ENCODE data around the gene SPEG. TPM values are rescaled to one million over a fixed set of nuclear protein-coding genes. Genes with fewer than 3 reads are reported as not detected.

The SPEG gene
- total RNA-seq, 1 experiment from 2014 or later = 56.6 TPM

- TF ChIP-seq REST (IDR thresholded peaks at IDR 0.05; ENCODE audit: low read depth) (no peak), ATF3 (IDR thresholded peaks at IDR 0.05) (no peak), ZBTB33 (IDR thresholded peaks at IDR 0.05; ENCODE audit: extremely low read depth, insufficient replicate concordance, low read length) (no peak), ZFX (IDR thresholded peaks at IDR 0.05) (no peak), CEBPB (IDR thresholded peaks at IDR 0.05; ENCODE audit: low read depth) (no peak)
Observed at GRCh38 chr2:219405958-219406860, 28.4 kb upstream of the SPEG start (continued).

- Histone ChIP-seq H3K9me3 (ENCODE audit: control insufficient read depth in 1 of 2, insufficient read depth in 1 of 2, low read depth in 1 of 2, low read length in 2 of 2) (no peaks in the 10 kb centered on the region), H3K36me3 (ENCODE audit: control insufficient read depth in 1 of 2, insufficient read depth in 2 of 2, low read length in 2 of 2) (no peaks in the 10 kb centered on the region), H3K79me2 (ENCODE audit: insufficient read depth, low read length) (no peaks in the 10 kb centered on the region), H3K4me1 (ENCODE audit: control insufficient read depth in 1 of 2, insufficient read depth in 2 of 2, low read length in 2 of 2) (peaks cover 10 to 41% of the 10 kb centered on the region in 2 experiments), H3K27ac (ENCODE audit: low read depth, low read length) (no peak overlapping the region), H2AFZ (ENCODE audit: low read depth, low read length, poor library complexity, severe bottlenecking) (no peak overlapping the region), H3K9me2 (ENCODE audit: insufficient read depth) (no peaks in the 10 kb centered on the region), H3K4me3 (replicated peaks in 1 of 2; ENCODE audit: low read depth in 1 of 2, low read length in 2 of 2) (no peak overlapping the region), H3K9ac (ENCODE audit: low read length) (no peak overlapping the region), H3K4me2 (ENCODE audit: low read length) (peak overlapping the region; percentile 43), H3K27me3 (ENCODE audit: insufficient read depth, low read length) (no peaks in the 10 kb centered on the region), H4K20me1 (ENCODE audit: insufficient read depth) (no peaks in the 10 kb centered on the region)
- ATAC-seq (no peak), DNase-seq (ENCODE audit: low read depth, low spot score) (no peak)
- no TSS peak for BruUV-seq (replicated peaks)
- no peak for TF ChIP-seq CEBPB (IDR thresholded peaks at IDR 0.05; ENCODE audit: low read depth)
- no peak for TF ChIP-seq ATF3 (IDR thresholded peaks at IDR 0.05)
- no peak for TF ChIP-seq ZBTB33 (IDR thresholded peaks at IDR 0.05; ENCODE audit: extremely low read depth, insufficient replicate concordance, low read length)
- TF ChIP-seq YY1 (IDR thresholded peaks at IDR 0.05; ENCODE audit: extremely low read depth, insufficient replicate concordance, low read depth, low read length) = no peak
- TF ChIP-seq SRF (IDR thresholded peaks at IDR 0.05; ENCODE audit: low read depth) = no peak
- TF ChIP-seq SIN3A (IDR thresholded peaks at IDR 0.05; ENCODE audit: low read depth) = no peak
- TF ChIP-seq POLR2AphosphoS5 (IDR thresholded peaks at IDR 0.05; ENCODE audit: low read depth, low read length) = no peak
- no peak for TF ChIP-seq MAX (IDR thresholded peaks at IDR 0.05)
- no peak for TF ChIP-seq JUND (IDR thresholded peaks at IDR 0.05)
- no peak for TF ChIP-seq POLR2A (IDR thresholded peaks at IDR 0.05; ENCODE audit: borderline replicate concordance, extremely low read depth, insufficient read depth, insufficient read length)
- CTCF ChIA-PET = no interaction called here
- RAD21 ChIA-PET (ENCODE audit: low non-redundant PET in 1 of 2, low total read pairs in 2 of 2, uncharacterized antibody in 2 of 2, unreplicated experiment in 2 of 2) = no interaction called here
- POLR2A ChIA-PET = no interaction called here
- intact Hi-C loops (cut with micrococcal nuclease) = loop anchor here (10.0 kb wide), 1 partner anchor 238 kb away; no protein-coding TSS in a partner anchor
Observed at GRCh38 chr2:219406861-219407230, 27.8 kb upstream of the SPEG start.
